GM21786 (cell line): ENCODE measurements around the gene GADD45GIP1.

Experiments
- ATAC-seq: cut with Tn5 transposase; IDR thresholded peaks from one replicate; pipeline ENCODE4 v1.9.1; 2021; ENCODE audit not compliant: unreplicated experiment

Gene GADD45GIP1

DNA sequence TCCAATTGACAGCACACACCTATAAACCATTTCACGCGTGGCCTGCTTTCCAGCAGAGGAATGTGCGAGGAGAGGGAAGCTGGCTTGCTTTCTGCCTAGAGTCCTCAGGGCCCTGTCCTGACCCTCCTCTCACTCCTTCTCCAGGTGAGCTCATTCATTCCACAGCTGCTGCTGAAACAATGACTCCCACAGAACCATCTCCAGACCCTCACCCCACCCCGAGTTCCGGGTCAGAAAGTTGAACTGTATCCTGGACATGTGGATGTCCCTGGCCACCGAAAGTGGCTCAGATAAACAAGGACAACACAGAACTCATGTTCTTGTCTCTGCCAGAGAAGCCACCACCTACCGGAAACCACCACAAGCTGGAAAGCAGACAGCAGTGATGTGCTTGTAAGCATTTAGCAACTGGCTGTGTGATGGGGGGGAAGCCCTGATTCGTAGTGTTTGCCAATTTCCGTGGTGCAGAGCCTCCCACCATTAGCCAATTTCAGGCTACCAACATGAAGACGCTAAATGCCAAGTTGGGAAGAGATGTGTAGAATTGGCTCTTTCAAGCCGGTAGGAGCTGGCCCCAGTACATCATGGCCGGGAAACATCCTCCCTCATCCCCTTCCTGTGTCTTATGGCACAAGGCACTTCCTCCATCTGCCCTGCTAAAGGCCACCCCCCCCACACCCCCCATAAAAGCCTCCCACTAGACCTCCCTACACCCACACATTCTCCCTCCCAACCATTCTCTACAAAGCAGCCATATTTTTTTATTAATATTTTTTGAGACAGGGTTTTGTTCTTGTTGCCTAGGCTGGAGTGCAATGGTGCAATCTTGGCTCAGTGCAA lies 43.0 kb downstream of the GADD45GIP1 start:
- ATAC-seq = no peak

DNA sequence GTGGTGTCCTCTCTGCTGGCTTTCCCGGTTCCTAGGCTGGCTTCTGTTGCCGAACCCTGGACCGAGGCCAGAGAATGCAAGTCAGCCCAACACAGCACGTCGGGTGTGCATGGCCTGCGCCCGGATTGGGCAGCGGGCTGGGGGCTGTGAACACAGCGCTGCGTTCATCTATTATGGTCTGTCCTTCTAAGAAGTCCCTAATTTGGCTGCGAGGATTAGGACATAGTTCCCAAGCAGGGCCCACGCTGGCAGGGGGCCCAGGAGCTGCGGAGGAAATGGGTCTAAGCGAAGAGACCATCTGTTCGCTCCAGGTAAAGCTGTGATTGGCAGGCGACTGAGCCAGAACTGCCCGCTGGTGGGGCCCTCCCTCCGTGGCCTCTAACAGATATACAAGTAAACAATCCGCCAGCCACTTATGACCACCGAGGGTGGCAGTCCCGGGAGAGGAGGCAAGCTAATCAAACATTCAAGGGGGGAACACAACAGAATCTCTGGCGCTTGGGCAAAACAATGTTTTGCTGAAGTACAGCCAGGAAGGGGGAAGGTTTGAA lies 43.9 kb downstream of the GADD45GIP1 start:
- ATAC-seq = no peak

DNA sequence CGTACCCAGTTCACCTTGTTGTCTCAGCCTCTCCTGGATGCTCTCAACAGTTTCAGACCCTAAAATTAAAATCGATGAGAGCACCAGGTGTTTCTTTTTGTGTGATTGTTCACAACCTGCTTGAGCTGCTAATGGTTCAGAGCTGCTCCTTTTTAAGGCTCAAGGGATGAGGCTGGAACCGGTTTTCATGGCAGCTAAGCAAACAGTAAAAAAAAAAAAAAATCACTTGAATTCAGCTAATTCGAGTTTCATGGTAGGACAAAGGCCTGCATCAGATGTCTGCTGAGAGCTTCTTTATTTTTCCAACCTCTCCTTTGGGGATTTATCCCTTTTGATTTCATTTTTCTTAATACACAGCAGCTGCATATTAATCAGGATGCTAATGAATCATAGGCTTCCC lies 44.5 kb downstream of the GADD45GIP1 start:
- ATAC-seq = no peak

DNA sequence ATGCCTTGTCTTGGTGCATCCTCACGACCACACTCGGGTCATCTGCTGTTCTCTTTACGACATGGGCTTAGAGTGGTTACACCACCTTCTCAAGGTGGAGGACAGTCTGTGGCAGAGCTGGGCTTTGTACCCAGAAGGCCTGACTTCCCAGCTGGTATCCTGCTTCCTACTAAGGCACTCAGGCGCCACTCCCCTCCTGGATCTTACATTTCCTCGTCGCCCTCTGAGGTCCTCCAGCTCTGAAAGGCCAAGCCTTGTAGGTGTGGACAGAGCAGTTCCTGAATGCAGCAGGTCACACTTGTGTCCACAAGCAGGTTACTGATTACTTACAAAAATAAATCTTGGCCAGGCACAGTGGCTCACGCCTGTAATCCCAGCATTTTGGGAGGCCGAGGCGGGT lies 49.9 kb downstream of the GADD45GIP1 start:
- no peak for ATAC-seq
